ENCODE results near the gene NEDD4.

- TF ChIP-seq, protein P1, sequence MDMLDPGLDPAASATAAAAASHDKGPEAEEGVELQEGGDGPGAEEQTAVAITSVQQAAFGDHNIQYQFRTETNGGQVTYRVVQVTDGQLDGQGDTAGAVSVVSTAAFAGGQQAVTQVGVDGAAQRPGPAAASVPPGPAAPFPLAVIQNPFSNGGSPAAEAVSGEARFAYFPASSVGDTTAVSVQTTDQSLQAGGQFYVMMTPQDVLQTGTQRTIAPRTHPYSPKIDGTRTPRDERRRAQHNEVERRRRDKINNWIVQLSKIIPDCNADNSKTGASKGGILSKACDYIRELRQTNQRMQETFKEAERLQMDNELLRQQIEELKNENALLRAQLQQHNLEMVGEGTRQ (IDR thresholded peaks at IDR 0.05; ENCODE audit: borderline replicate concordance, low read depth, low read length) = no peak
- TF ChIP-seq USF1 (IDR thresholded peaks at IDR 0.05; ENCODE audit: borderline replicate concordance, low read depth) = no peak
- TF ChIP-seq, protein P2, sequence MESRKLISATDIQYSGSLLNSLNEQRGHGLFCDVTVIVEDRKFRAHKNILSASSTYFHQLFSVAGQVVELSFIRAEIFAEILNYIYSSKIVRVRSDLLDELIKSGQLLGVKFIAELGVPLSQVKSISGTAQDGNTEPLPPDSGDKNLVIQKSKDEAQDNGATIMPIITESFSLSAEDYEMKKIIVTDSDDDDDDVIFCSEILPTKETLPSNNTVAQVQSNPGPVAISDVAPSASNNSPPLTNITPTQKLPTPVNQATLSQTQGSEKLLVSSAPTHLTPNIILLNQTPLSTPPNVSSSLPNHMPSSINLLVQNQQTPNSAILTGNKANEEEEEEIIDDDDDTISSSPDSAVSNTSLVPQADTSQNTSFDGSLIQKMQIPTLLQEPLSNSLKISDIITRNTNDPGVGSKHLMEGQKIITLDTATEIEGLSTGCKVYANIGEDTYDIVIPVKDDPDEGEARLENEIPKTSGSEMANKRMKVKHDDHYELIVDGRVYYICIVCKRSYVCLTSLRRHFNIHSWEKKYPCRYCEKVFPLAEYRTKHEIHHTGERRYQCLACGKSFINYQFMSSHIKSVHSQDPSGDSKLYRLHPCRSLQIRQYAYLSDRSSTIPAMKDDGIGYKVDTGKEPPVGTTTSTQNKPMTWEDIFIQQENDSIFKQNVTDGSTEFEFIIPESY (IDR thresholded peaks at IDR 0.05; ENCODE audit: borderline replicate concordance, low read depth) = no peak
- TF ChIP-seq, protein P3, sequence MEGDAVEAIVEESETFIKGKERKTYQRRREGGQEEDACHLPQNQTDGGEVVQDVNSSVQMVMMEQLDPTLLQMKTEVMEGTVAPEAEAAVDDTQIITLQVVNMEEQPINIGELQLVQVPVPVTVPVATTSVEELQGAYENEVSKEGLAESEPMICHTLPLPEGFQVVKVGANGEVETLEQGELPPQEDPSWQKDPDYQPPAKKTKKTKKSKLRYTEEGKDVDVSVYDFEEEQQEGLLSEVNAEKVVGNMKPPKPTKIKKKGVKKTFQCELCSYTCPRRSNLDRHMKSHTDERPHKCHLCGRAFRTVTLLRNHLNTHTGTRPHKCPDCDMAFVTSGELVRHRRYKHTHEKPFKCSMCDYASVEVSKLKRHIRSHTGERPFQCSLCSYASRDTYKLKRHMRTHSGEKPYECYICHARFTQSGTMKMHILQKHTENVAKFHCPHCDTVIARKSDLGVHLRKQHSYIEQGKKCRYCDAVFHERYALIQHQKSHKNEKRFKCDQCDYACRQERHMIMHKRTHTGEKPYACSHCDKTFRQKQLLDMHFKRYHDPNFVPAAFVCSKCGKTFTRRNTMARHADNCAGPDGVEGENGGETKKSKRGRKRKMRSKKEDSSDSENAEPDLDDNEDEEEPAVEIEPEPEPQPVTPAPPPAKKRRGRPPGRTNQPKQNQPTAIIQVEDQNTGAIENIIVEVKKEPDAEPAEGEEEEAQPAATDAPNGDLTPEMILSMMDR (IDR thresholded peaks at IDR 0.05) = no peak
Measured at GRCh38 chr15:55879181-55879580, 114.2 kb downstream of the NEDD4 start.
